SJSA1 (cell line): Measurements from ENCODE around the gene VAT1L. TPM values are rescaled to one million over a fixed set of nuclear protein-coding genes. Genes with fewer than 3 reads are reported as not detected.

Experiments
- DNase-seq, 2 experiments: peaks; one replicate each; pipeline ENCODE4 v3.0.0-alpha.2; 2015 to 2020; ENCODE audit warnings: low spot score in 2 of 2, low read depth in 1 of 2
- H3K27ac ChIP-seq: fragments of 250-450 bp; sonication (Bioruptor Pico); 2 replicates; pipeline ENCODE4 v1.5.1; 2020; ENCODE audit warnings: mild to moderate bottlenecking, moderate library complexity
- H3K27me3 ChIP-seq: fragments of 250-450 bp; sonication (Bioruptor Pico); replicated peaks from 2 replicates; pipeline ENCODE4 v1.5.1; 2020; ENCODE audit warnings: mild to moderate bottlenecking, moderate library complexity
- H3K36me3 ChIP-seq: fragments of 250-450 bp; sonication (Bioruptor Pico); 2 replicates; pipeline ENCODE4 v1.5.1; 2020; ENCODE audit warnings: mild to moderate bottlenecking
- H3K4me1 ChIP-seq: fragments of 250-450 bp; sonication (Bioruptor Pico); replicated peaks from 2 replicates; pipeline ENCODE4 v1.6.1; 2021; ENCODE audit warnings: mild to moderate bottlenecking
- H3K4me3 ChIP-seq: fragments of 250-450 bp; sonication (Bioruptor Pico); 2 replicates; pipeline ENCODE4 v1.5.1; 2020; ENCODE audit warnings: mild to moderate bottlenecking
- H3K9me3 ChIP-seq: fragments of 250-450 bp; sonication (Bioruptor Pico); replicated peaks from 2 replicates; pipeline ENCODE4 v1.5.1; 2020; ENCODE audit warnings: mild to moderate bottlenecking
- total RNA-seq: library from RNA; depleted of rRNA; stranded (reverse); fragments of >200 nt; shearing (Covaris generic); gene quantifications from 2 replicates; pipeline ENCODE4 v1.2.3, GENCODE V29; 2014

Gene VAT1L
- total RNA-seq, 1 experiment from 2014 or later, result 0.24 TPM

DNA sequence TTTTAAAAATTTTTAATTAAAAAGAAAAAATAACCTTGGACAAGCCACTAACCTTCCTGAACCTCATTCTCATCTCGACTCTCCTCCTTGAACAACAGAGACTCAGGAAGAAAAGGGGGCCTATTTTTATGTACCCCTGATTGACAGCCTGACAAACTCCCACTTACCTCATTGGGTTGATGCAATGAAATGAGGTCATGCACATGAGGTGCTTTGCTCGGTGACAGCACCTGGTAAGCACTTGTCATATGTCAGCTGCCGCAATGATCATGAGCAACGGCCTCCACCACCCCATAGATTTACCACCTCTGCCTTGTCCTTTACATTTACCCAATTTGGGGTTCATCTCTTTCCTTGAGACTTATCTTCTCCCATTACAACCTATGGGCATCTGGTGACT is 167.9 kb downstream of the VAT1L start:
- no peak overlapping the region for H3K27ac ChIP-seq
- no peaks in the 10 kb centered on the region for H3K27me3 ChIP-seq
- no peak overlapping the region for H3K4me3 ChIP-seq
- no peaks in the 10 kb centered on the region for H3K4me1 ChIP-seq
- H3K36me3 ChIP-seq, result no peaks in the 10 kb centered on the region
- DNase-seq, result no peak
- H3K9me3 ChIP-seq, result no peaks in the 10 kb centered on the region

DNA sequence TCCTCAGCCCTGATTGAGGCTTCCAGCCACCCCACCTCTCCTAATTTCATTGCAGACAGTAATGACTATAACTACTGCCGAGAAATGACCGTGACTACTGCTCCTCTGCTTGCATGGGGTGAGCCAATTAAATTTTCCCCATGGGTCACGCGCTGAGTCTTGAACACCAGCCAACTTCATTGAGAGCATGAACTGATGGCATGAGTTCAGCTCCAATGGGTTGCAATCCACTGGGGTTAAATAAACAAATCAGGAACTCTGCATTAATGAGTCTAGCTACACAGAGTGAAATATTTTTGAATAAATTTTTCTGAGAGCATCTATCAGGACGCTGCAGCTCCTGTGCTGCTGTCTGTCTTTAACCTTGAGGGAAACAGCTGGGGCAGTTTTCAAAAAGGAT is 172.4 kb downstream of the VAT1L start:
- H3K4me3 ChIP-seq, result no peak overlapping the region
- H3K9me3 ChIP-seq, result no peaks in the 10 kb centered on the region
- no peaks in the 10 kb centered on the region for H3K27me3 ChIP-seq
- no peak for DNase-seq
- no peaks in the 10 kb centered on the region for H3K36me3 ChIP-seq
- H3K27ac ChIP-seq, result no peak overlapping the region
- H3K4me1 ChIP-seq, result 0 out of 2 replicates have a peak, but pooled peaks cover 8% of the 10 kb centered on the region

DNA sequence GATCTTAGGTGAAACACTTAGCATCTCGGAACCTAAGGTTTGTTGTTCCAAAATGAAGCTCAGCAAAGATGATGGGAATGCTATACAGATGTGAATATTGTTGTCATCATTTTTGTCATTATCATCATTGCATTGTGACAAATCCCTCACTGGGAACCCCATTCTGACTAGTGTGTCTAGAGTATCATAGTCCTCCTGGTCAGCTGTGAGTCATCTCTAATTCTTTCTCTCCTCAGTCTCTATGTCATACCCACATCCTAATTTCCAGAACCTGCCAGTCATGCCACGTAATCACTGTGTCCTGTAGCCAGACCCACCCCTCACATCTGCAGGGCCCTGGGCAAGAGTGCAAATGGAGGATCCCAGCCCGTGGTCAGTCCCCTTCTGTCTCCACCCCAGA is 173.4 kb downstream of the VAT1L start:
- DNase-seq, result no peak
- H3K9me3 ChIP-seq, result no peaks in the 10 kb centered on the region
- no peaks in the 10 kb centered on the region for H3K36me3 ChIP-seq
- no peaks in the 10 kb centered on the region for H3K27me3 ChIP-seq
- H3K4me3 ChIP-seq, result no peak overlapping the region
- H3K27ac ChIP-seq, result no peak overlapping the region
- H3K4me1 ChIP-seq, result 0 out of 2 replicates have a peak, but pooled peaks cover 8% of the 10 kb centered on the region

DNA sequence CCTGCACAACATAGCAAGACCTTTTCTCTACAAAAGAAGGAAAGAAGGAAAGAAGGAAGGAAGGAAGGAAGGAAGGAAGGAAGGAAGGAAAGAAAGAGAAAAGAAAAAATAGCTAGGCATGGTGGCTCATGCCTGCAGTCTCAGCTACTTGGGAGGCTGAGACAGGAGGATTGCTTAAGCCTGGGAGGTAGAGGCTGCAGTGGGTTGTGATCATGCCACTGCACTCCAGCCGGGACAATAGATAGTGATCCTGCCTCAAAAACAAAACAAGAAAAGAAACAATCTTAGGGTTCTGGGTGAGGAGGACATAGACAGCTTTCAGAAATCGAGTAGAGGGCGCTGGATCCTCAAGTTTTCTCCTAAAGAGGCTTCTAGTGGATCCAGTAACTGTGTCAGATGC is 174.3 kb downstream of the VAT1L start:
- H3K4me3 ChIP-seq, result no peak overlapping the region
- H3K27me3 ChIP-seq, result no peaks in the 10 kb centered on the region

DNA sequence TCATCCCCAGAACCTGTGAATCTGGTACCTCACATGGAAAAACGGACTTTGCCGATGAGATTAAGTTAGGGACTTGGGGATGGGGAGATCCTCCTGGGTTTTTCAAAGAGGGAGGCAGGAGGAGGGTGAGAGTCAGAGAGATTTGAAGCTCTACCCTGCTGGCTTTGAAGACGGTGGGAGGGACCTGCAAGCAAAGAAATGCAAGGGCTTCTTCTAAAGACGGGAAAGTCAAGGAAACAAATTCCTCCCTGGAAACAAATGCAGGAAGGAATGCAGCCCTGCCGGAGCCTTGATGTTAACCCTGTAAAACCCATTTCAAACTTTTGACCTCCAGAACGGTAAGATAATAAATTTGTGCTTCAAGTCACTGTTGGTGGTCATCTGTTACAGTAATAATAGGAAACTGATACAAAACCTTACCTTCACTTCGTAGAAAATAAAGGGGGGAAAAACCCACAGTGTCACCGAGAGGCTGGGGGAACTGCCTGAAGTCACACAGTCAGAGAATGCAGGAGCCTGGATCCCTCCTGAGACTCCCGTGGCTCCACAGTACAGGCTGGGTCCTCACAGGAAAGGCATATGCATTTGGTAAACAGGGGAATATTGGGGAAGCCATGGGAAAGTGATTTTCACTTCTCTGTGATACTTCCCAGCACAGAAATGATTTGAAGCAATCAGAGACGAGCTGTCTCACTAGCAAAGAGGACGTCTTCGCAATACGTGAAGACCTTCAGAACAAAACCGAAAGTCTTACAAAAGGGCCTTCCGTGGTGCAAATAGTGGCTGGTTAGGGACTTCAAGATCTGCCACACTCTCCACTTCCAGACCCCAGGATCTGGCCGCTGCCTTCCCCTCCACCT is 175.1 kb downstream of the VAT1L start:
- Histone ChIP-seq H3K9me3 (no peaks in the 10 kb centered on the region), H3K4me1 (0 out of 2 replicates have a peak, but pooled peaks cover 8% of the 10 kb centered on the region), H3K36me3 (no peaks in the 10 kb centered on the region), H3K4me3 (no peak overlapping the region), H3K27ac (no peak overlapping the region), H3K27me3 (no peaks in the 10 kb centered on the region)
- no peak for DNase-seq

More for the DNA sequence above, 174.3 kb downstream of the VAT1L start:
- no peak overlapping the region for H3K27ac ChIP-seq
- H3K9me3 ChIP-seq, result no peaks in the 10 kb centered on the region
- H3K36me3 ChIP-seq, result no peaks in the 10 kb centered on the region
- 0 out of 2 replicates have a peak, but pooled peaks cover 8% of the 10 kb centered on the region for H3K4me1 ChIP-seq
- DNase-seq, result no peak

DNA sequence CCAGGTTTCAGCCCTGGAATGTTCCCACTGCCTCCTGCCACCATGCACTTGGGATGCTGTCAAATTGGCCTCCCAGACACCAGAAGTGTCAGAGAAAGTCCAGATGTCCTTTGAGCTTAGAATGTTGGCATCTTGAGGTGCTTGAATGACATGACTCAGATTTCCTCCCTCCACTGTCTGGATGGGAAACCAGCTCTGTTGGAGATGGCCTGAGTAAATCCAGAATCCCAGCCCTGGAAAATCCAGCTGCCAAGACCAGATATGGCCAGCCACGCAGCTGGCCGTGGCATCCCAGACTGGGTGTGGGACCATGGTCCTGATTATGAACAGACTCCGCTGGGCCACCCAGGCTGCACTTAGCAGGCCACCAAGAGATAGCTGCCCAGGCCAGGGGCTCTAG is 177.0 kb downstream of the VAT1L start:
- no peaks in the 10 kb centered on the region for H3K9me3 ChIP-seq
- no peak overlapping the region for H3K4me3 ChIP-seq
- H3K36me3 ChIP-seq, result no peaks in the 10 kb centered on the region
- no peaks in the 10 kb centered on the region for H3K27me3 ChIP-seq
- no peak for DNase-seq
- H3K27ac ChIP-seq, result no peak overlapping the region
- H3K4me1 ChIP-seq, result 0 out of 2 replicates have a peak, but pooled peaks cover 8% of the 10 kb centered on the region

DNA sequence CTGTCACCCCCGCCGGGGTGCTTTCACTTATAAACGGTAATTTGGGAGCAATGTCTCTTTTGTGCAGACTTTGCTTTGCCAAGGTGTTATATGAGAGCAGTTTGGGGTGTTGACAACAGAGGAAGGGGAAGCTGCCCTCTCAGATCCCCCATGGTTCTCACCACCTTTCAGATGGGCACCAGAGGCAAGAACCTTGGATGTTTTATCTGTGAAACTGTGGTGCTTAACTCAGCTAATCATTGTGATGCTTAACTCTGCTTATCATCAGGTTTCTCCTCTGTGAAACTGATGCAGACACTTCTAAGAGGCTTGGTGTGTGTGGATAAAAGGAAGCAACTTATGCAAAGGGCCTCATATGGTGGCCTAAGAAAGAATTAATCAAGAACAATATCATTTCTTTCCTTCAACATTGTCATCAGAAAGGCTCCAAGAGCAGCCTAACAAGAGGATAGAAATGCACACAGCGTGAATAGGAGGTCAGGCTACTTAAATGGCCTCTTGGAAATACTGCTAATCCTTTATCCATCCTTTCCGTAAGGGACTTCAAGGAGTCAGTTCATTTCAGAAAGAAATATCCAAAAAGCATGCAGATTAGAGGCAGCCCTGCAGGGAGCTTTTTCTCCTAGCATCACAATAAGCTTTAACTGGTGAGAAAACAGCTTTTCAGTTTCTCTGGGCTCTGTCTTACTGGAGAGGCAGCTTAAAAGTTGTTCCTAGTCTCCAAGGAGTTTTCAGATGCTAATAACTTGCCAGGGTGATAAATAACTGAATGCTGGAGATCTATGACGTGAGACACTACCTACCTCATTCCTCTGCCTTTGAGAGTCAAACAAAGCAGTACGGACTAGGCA is 178.9 kb downstream of the VAT1L start:
- 0 out of 2 replicates have a peak, but pooled peaks cover 3% of the 10 kb centered on the region for H3K4me1 ChIP-seq
- DNase-seq, result no peak
- no peak overlapping the region for H3K27ac ChIP-seq
- no peaks in the 10 kb centered on the region for H3K36me3 ChIP-seq
- no peak overlapping the region for H3K4me3 ChIP-seq
- H3K27me3 ChIP-seq, result no peaks in the 10 kb centered on the region
- no peaks in the 10 kb centered on the region for H3K9me3 ChIP-seq

DNA sequence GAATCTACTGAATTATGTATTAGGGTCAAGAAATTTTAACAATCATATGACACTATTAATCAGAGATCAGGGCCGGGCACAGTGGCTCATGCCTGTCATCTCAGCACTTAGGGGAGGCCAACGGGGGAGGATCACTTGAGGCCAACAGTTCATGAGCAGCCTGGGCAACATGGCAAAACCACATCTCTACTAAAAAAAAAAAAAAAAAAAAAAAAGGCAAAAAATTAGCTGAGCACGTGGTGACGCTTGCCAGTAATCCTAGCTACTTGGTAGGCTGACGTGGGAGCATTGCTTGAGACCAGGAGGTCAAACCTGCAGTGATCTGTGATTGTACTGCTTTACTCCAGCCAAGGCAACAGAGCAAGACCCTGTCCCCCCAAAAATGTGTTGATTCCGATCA is 181.5 kb downstream of the VAT1L start:
- no peak for DNase-seq
- Histone ChIP-seq H3K9me3 (no peaks in the 10 kb centered on the region), H3K27ac (no peak overlapping the region), H3K4me1 (no peaks in the 10 kb centered on the region), H3K36me3 (no peaks in the 10 kb centered on the region), H3K27me3 (no peaks in the 10 kb centered on the region), H3K4me3 (no peak overlapping the region)

DNA sequence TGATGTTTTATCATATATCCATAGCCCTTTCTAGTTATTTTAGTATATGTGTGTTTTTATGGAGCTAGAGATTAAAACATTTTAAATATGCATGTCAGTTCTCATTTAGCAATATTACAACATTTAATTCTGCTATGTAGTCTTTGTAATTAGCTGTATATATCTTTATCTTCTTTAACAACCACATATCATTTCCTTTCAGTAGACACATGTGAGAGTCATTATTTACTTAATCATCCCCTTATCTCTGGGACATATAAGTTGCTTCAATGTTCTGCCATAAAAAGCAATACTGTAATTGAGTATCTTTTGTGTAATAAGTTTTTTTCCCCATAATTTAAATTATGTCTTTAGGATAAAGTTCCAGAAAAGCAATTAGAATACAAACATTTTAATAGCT is 182.0 kb downstream of the VAT1L start:
- no peaks in the 10 kb centered on the region for H3K9me3 ChIP-seq
- DNase-seq, result no peak
- no peaks in the 10 kb centered on the region for H3K4me1 ChIP-seq
- no peaks in the 10 kb centered on the region for H3K27me3 ChIP-seq
- no peak overlapping the region for H3K4me3 ChIP-seq
- H3K27ac ChIP-seq, result no peak overlapping the region
- H3K36me3 ChIP-seq, result no peaks in the 10 kb centered on the region

DNA sequence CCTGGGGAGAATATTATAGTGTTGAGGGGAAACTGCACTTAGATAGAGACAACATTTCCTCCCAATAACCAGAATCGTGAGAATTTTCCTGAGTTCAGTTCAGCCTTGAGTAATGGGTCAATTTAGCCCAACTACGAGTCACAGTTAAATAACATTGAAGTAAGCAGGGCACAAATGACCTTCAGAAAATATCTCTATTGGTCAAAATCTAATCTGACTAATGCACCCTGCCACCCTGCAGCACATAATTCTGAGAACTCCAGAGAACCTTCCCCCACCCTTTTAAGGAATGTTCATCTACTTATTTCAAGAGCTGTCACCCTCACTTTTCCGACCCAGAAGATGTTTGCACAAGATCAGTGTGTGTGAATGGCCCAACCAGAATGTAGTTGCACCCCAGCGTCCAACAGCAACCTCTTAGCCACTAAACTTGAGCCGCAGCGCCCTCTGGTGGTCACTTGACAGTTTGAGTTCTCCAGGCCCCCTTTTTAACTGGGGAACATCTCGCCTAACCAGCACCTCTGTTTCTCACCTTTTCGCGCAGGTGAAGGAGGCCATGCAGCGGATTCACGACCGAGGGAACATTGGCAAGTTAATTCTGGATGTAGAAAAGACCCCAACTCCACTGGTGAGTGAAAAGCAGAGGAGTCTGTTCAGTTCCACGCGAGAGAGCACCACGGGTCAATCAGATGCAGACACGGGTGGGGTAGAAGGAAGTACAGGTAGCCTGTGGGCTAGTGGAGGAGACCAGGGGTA is 183.1 kb downstream of the VAT1L start:
- Histone ChIP-seq H3K4me1 (no peaks in the 10 kb centered on the region), H3K9me3 (no peaks in the 10 kb centered on the region), H3K4me3 (no peak overlapping the region), H3K27me3 (no peaks in the 10 kb centered on the region), H3K36me3 (no peaks in the 10 kb centered on the region), H3K27ac (no peak overlapping the region)
- peak; percentile 53 to 75 for DNase-seq

DNA sequence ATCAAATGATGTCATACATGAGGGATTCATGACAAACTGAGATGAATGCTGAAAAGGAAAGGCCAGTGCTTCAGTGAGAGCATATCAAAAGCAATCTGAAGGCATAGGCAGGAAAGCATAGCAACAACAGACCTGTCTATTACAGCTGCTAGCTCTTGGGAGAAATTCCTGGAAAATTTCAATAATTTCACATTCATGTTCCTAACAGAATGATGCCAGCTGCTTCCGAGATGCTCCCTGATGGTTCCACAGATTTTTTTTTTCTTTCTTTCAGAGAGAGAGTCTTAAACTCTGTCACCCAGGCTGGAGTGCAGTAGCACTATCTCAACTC is 183.7 kb downstream of the VAT1L start:
- H3K27ac ChIP-seq, result no peak overlapping the region

DNA sequence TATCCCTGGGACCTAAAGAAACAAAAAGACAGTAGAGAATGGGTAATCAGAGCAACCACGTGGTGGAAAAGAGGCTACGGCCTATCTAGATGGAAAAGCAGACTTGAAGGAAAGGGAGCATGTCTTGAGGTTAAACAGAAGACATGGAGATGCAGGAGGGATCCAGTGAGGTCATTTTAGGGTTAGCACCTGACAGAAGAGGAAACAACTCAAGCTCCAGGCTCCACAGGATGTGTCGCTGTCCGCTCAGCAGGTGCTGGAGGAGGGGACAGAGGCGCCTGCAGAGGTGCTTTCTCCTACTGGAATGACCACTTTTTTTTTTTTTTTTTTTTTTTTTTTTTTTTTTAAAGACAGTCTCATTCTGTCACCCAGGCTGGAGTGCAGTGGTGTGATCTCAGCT is 186.5 kb downstream of the VAT1L start:
- Histone ChIP-seq H3K36me3 (no peaks in the 10 kb centered on the region), H3K27ac (no peak overlapping the region), H3K4me3 (no peak overlapping the region), H3K4me1 (no peaks in the 10 kb centered on the region), H3K9me3 (no peaks in the 10 kb centered on the region), H3K27me3 (no peaks in the 10 kb centered on the region)
- no peak for DNase-seq

More for the DNA sequence above, 183.7 kb downstream of the VAT1L start:
- no peaks in the 10 kb centered on the region for H3K4me1 ChIP-seq
- H3K9me3 ChIP-seq, result no peaks in the 10 kb centered on the region
- no peaks in the 10 kb centered on the region for H3K36me3 ChIP-seq
- no peak overlapping the region for H3K4me3 ChIP-seq
- no peaks in the 10 kb centered on the region for H3K27me3 ChIP-seq
- no peak for DNase-seq

DNA sequence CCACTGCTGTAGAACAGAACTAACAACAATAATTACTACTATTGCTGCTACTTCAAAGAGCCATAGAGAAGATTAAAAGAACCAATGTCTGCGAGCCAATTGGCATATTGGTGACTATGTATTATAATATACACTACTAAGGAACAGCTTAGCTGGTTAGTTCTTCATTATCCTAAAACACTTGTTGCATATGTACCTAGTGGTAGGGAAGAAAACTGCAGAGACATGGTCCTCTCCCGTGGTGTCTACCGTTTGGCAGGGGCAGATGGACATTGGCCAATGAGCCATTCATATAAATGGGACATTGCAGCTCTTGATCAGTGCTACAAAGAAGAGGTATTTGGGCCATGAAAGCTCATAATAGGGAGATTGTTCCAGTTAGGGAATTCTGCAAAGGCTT is 187.6 kb downstream of the VAT1L start:
- Histone ChIP-seq H3K4me1 (no peaks in the 10 kb centered on the region), H3K4me3 (no peak overlapping the region), H3K9me3 (no peaks in the 10 kb centered on the region), H3K27ac (no peak overlapping the region), H3K27me3 (no peaks in the 10 kb centered on the region), H3K36me3 (no peaks in the 10 kb centered on the region)
- DNase-seq, result no peak
